Measurements from ENCODE around the gene SPATA13.

SPATA13 gene

DNA sequence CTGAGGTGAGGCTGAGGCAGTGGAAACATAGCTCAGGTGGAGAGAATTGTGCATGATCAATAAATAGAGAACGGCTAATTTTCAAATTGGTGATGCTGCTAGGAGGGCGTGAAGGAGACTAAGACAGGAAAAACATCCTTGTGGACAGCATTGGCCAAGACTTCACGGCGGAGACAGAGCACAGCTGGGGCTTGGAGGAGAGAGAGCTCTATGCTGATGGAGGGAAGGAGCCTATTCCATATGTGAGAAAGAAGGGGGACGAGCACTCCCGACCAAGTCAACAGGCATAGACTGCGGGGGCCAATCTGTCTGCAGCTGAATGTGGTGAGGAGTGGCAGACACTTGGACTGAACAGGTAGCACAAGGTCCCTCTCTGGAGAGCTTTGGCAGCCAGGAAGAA is 14.8 kb upstream of the SPATA13 start:
- Histone ChIP-seq H4K91ac (ENCODE audit: low read depth, low read length) (peak overlapping the region; percentile 70), H3K4me2 (ENCODE audit: low read length) (no peak overlapping the region), H3K4ac (ENCODE audit: low read depth, low read length) (no peak overlapping the region), H3K27ac (ENCODE audit: low read depth, low read length) (no peak overlapping the region), H3K4me3 (ENCODE audit: low read depth, low read length) (no peak overlapping the region), H3K36me3 (ENCODE audit: control insufficient read depth in 1 of 2, insufficient read depth in 2 of 2, low read length in 2 of 2) (no peaks in the 10 kb centered on the region), H3K9ac (ENCODE audit: low read length) (no peak overlapping the region), H2AK5ac (ENCODE audit: low read length) (no peak overlapping the region), H4K8ac (ENCODE audit: low read depth, low read length) (no peak overlapping the region), H3K9me3 (ENCODE audit: insufficient read depth, low read depth, low read length) (peaks cover 3% of the 10 kb centered on the region), H3K18ac (ENCODE audit: low read length) (no peak overlapping the region), H2BK12ac (ENCODE audit: low read length) (peak overlapping the region; percentile 37), H3K79me2 (ENCODE audit: control insufficient read depth, insufficient read depth, low read length, poor library complexity) (peaks cover 1% of the 10 kb centered on the region), H2BK120ac (ENCODE audit: insufficient read depth, low read length, poor library complexity) (peak overlapping the region; percentile 6), H3K4me1 (ENCODE audit: control insufficient read depth in 1 of 2, insufficient read depth in 2 of 2, low read length in 2 of 2) (peaks cover 18 to 31% of the 10 kb centered on the region in 2 experiments), H4K12ac (ENCODE audit: low read depth, low read length) (no peak overlapping the region), H3K27me3 (ENCODE audit: insufficient read depth, low read length) (no peaks in the 10 kb centered on the region), H2AFZ (ENCODE audit: insufficient read depth, low read length, poor library complexity) (no peak overlapping the region), H3K23ac (ENCODE audit: low read length) (no peak overlapping the region), H2BK5ac (ENCODE audit: low read depth, low read length, poor library complexity) (no peak overlapping the region), H3K79me1 (ENCODE audit: low read length) (peaks cover 24% of the 10 kb centered on the region), H3K14ac (ENCODE audit: low read length) (peak overlapping the region; percentile 49)
- no peak for DNase-seq
- WGBS (ENCODE audit: extremely low coverage, insufficient coverage, insufficient read length), result no CpG with 5 or more reads among the region's 7 CpGs

DNA sequence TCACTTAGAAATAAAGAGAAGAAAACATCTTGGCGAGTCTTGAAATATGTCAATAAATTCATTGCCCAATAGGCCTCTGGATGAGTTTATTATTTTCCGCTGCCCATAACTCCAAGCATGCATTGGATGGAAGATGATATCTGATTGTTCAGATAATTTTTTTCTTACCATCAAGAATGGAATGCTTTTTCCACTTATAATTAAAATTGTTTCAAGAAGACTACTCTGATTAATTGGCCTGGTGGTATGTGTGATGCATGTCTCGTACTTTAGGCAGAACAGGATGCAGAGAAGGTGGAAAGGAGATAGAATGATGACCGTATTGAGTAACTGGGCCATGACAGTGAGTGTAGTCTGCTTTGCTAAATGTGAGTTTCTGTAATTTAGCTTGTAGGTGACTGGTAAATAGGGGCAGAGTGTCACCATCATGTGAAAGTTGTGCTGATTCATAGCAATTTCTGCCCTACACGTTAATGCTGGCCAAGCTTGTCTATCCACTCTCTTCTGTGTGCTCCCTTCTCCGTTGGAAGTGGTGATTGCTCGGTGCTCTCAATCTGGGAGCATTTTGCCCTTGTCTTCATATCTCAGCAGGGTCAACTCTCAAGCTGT is 13.5 kb upstream of the SPATA13 start:
- Histone ChIP-seq H3K27me3 (ENCODE audit: insufficient read depth, low read length) (no peaks in the 10 kb centered on the region), H2BK120ac (ENCODE audit: insufficient read depth, low read length, poor library complexity) (no peak overlapping the region), H3K79me2 (ENCODE audit: control insufficient read depth, insufficient read depth, low read length, poor library complexity) (peaks cover 1% of the 10 kb centered on the region), H3K18ac (ENCODE audit: low read length) (no peak overlapping the region), H3K14ac (ENCODE audit: low read length) (no peak overlapping the region), H2BK12ac (ENCODE audit: low read length) (no peak overlapping the region), H2BK5ac (ENCODE audit: low read depth, low read length, poor library complexity) (no peak overlapping the region), H3K4me2 (ENCODE audit: low read length) (no peak overlapping the region), H4K8ac (ENCODE audit: low read depth, low read length) (no peak overlapping the region), H3K9me3 (ENCODE audit: insufficient read depth, low read depth, low read length) (peaks cover 3% of the 10 kb centered on the region), H3K9ac (ENCODE audit: low read length) (no peak overlapping the region), H3K27ac (ENCODE audit: low read depth, low read length) (no peak overlapping the region), H4K91ac (ENCODE audit: low read depth, low read length) (no peak overlapping the region), H3K4ac (ENCODE audit: low read depth, low read length) (no peak overlapping the region), H3K4me3 (ENCODE audit: low read depth, low read length) (no peak overlapping the region), H3K79me1 (ENCODE audit: low read length) (peaks cover 24% of the 10 kb centered on the region), H2AK5ac (ENCODE audit: low read length) (no peak overlapping the region), H4K12ac (ENCODE audit: low read depth, low read length) (no peak overlapping the region), H2AFZ (ENCODE audit: insufficient read depth, low read length, poor library complexity) (no peak overlapping the region), H3K4me1 (ENCODE audit: control insufficient read depth in 1 of 2, insufficient read depth in 2 of 2, low read length in 2 of 2) (peaks cover 18 to 31% of the 10 kb centered on the region in 2 experiments), H3K36me3 (ENCODE audit: control insufficient read depth in 1 of 2, insufficient read depth in 2 of 2, low read length in 2 of 2) (no peaks in the 10 kb centered on the region), H3K23ac (ENCODE audit: low read length) (no peak overlapping the region)
- WGBS (ENCODE audit: extremely low coverage, insufficient coverage, insufficient read length), result no CpG with 5 or more reads among the region's 7 CpGs
- peak; percentile 88 to 92 for DNase-seq

DNA sequence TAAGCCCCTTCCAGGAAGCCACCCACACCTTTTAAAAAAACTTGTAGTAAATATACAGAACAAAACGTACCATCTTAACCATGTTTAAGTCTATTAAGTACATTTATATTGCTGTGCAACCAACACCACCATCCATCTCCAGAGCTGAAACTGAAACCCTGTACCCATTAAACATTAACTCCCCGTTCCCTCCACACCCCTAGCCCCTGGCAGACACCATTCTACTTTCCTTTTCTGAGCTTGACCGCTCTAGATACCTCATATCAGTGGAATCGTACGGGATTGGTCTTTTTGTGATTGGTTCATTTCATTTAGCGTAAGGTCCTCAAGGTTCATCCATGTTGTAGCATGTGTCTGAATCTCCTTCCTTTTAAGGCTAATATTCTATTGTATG is 13.0 kb upstream of the SPATA13 start:
- Histone ChIP-seq H4K91ac (ENCODE audit: low read depth, low read length) (peak overlapping the region; percentile 44), H2BK120ac (ENCODE audit: insufficient read depth, low read length, poor library complexity) (peak overlapping the region; percentile 16), H3K9ac (ENCODE audit: low read length) (no peak overlapping the region), H2BK12ac (ENCODE audit: low read length) (no peak overlapping the region), H2AFZ (ENCODE audit: insufficient read depth, low read length, poor library complexity) (no peak overlapping the region), H3K23ac (ENCODE audit: low read length) (no peak overlapping the region), H3K9me3 (ENCODE audit: insufficient read depth, low read depth, low read length) (peaks cover 3% of the 10 kb centered on the region), H3K27ac (ENCODE audit: low read depth, low read length) (no peak overlapping the region), H4K8ac (ENCODE audit: low read depth, low read length) (no peak overlapping the region), H2AK5ac (ENCODE audit: low read length) (no peak overlapping the region), H3K79me2 (ENCODE audit: control insufficient read depth, insufficient read depth, low read length, poor library complexity) (peaks cover 1% of the 10 kb centered on the region), H3K4me3 (ENCODE audit: low read depth, low read length) (no peak overlapping the region), H3K79me1 (ENCODE audit: low read length) (peaks cover 24% of the 10 kb centered on the region), H3K4me2 (ENCODE audit: low read length) (no peak overlapping the region), H3K36me3 (ENCODE audit: control insufficient read depth in 1 of 2, insufficient read depth in 2 of 2, low read length in 2 of 2) (no peaks in the 10 kb centered on the region), H3K18ac (ENCODE audit: low read length) (no peak overlapping the region), H3K4me1 (ENCODE audit: control insufficient read depth in 1 of 2, insufficient read depth in 2 of 2, low read length in 2 of 2) (peaks cover 18 to 31% of the 10 kb centered on the region in 2 experiments), H3K4ac (ENCODE audit: low read depth, low read length) (no peak overlapping the region), H3K27me3 (ENCODE audit: insufficient read depth, low read length) (no peaks in the 10 kb centered on the region), H3K14ac (ENCODE audit: low read length) (no peak overlapping the region), H2BK5ac (ENCODE audit: low read depth, low read length, poor library complexity) (no peak overlapping the region), H4K12ac (ENCODE audit: low read depth, low read length) (no peak overlapping the region)
- no peak for DNase-seq
- no CpG with 5 or more reads among the region's 6 CpGs for WGBS (ENCODE audit: extremely low coverage, insufficient coverage, insufficient read length)

DNA sequence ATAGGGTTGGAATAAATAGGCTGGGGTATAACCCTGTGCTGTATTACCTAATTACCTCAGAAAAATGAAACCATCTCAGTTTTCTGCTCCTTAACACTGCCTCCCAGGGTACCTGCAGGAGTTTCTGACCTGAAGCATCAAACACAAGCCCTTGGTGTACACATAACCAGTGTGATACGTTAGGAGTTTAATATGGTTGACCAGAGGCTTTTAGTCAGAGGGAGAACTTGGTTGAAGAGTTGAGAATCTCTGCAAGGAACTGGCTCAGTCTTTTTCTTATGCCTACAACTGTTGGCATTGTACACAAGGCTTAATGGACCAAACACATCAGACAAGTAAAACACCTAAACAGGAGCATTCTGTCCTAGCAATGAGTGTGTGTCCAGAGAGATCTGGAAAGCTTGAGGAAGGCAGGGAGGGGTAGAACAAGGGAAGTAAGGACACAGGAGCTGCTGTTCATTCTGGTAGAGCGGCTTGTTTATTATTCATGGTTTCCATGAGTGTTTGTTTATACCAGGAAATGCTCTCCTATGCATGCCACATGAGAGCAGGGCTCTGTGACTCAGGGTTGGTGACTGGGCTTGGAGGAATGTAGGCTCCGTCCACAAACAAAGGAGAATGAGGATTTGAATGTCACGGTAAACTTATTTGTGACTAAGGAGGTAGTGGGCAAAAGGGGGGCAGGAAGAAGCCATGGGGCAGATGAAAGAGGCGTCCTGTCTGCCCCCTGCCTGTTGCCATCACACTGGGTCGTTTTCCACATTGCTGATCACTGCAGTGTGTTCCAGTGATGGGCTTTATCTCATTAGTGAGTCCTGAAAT is 11.9 kb upstream of the SPATA13 start:
- Histone ChIP-seq H3K36me3 (ENCODE audit: control insufficient read depth in 1 of 2, insufficient read depth in 2 of 2, low read length in 2 of 2) (no peaks in the 10 kb centered on the region), H2BK12ac (ENCODE audit: low read length) (peak overlapping the region; percentile 78), H3K18ac (ENCODE audit: low read length) (no peak overlapping the region), H3K4me1 (ENCODE audit: control insufficient read depth in 1 of 2, insufficient read depth in 2 of 2, low read length in 2 of 2) (peaks cover 18 to 28% of the 10 kb centered on the region in 2 experiments), H2BK5ac (ENCODE audit: low read depth, low read length, poor library complexity) (no peak overlapping the region), H3K79me2 (ENCODE audit: control insufficient read depth, insufficient read depth, low read length, poor library complexity) (peaks cover 1% of the 10 kb centered on the region), H3K27ac (ENCODE audit: low read depth, low read length) (peak overlapping the region; percentile 62), H3K9me3 (ENCODE audit: insufficient read depth, low read depth, low read length) (no peaks in the 10 kb centered on the region), H3K4me3 (ENCODE audit: low read depth, low read length) (no peak overlapping the region), H3K79me1 (ENCODE audit: low read length) (peaks cover 24% of the 10 kb centered on the region), H3K4ac (ENCODE audit: low read depth, low read length) (no peak overlapping the region), H4K8ac (ENCODE audit: low read depth, low read length) (peak overlapping the region; percentile 62), H2AFZ (ENCODE audit: insufficient read depth, low read length, poor library complexity) (peak overlapping the region; percentile 26), H3K14ac (ENCODE audit: low read length) (peak overlapping the region; percentile 32), H2AK5ac (ENCODE audit: low read length) (no peak overlapping the region), H3K23ac (ENCODE audit: low read length) (no peak overlapping the region), H2BK120ac (ENCODE audit: insufficient read depth, low read length, poor library complexity) (peak overlapping the region; percentile 9), H3K4me2 (ENCODE audit: low read length) (peak overlapping the region; percentile 11), H3K9ac (ENCODE audit: low read length) (no peak overlapping the region), H4K91ac (ENCODE audit: low read depth, low read length) (peak overlapping the region; percentile 77), H4K12ac (ENCODE audit: low read depth, low read length) (no peak overlapping the region), H3K27me3 (ENCODE audit: insufficient read depth, low read length) (no peaks in the 10 kb centered on the region)
- no CpG with 5 or more reads among the region's 6 CpGs for WGBS (ENCODE audit: extremely low coverage, insufficient coverage, insufficient read length)
- peak; percentile 91 to 93 for DNase-seq

All from trophoblast cell (in vitro differentiated cells and primary cell).